Mesenchymal stem cell (in vitro differentiated cells and primary cell): ENCODE measurements around the gene BST2.

ENCODE experiments used
- DNase-seq: peaks from one replicate; pipeline ENCODE4 v3.0.0-alpha.2; 2013
- H2AFZ ChIP-seq: one replicate; pipeline ENCODE4 v1.6.1; 2013; ENCODE audit warnings: low read depth, mild to moderate bottlenecking, control low read depth, inconsistent platforms, low read length, moderate library complexity
- H2AK5ac ChIP-seq: 2 replicates; pipeline ENCODE4 v1.6.1; 2013; ENCODE audit warnings: low read length, moderate library complexity, mild to moderate bottlenecking, inconsistent platforms; ENCODE audit not compliant: severe bottlenecking
- H2BK120ac ChIP-seq: one replicate; pipeline ENCODE4 v1.6.1; 2013; ENCODE audit warnings: low read depth, mild to moderate bottlenecking, inconsistent platforms, low read length, moderate library complexity
- H2BK12ac ChIP-seq, 2 experiments: one replicate each; pipeline ENCODE4 v1.6.1; 2013; ENCODE audit warnings: inconsistent platforms in 2 of 2, low read length in 2 of 2, mild to moderate bottlenecking in 2 of 2, moderate library complexity in 2 of 2, control low read depth in 1 of 2
- H2BK15ac ChIP-seq: one replicate; pipeline ENCODE4 v1.6.1; 2013; ENCODE audit warnings: mild to moderate bottlenecking, low read depth, inconsistent platforms; ENCODE audit not compliant: poor library complexity, severe bottlenecking
- H2BK5ac ChIP-seq: 2 replicates; pipeline ENCODE4 v1.6.1; 2013; ENCODE audit warnings: low read depth, mild to moderate bottlenecking, low read length, control low read depth, inconsistent platforms; ENCODE audit not compliant: poor library complexity, severe bottlenecking
- H3K14ac ChIP-seq, 2 experiments: one replicate each; pipeline ENCODE4 v1.6.1; 2013; ENCODE audit warnings: inconsistent platforms in 2 of 2, low read length in 2 of 2, control low read depth in 1 of 2, mild to moderate bottlenecking in 1 of 2, moderate library complexity in 1 of 2
- H3K18ac ChIP-seq, 2 experiments: one replicate each; pipeline ENCODE4 v1.6.1; 2013; ENCODE audit warnings: inconsistent platforms in 2 of 2, low read length in 2 of 2, control low read depth in 1 of 2, low read depth in 1 of 2, mild to moderate bottlenecking in 1 of 2
- H3K23ac ChIP-seq, 2 experiments: one replicate each; pipeline ENCODE4 v1.6.1; 2013; ENCODE audit warnings: inconsistent platforms in 2 of 2, low read length in 2 of 2, mild to moderate bottlenecking in 2 of 2, moderate library complexity in 2 of 2, control low read depth in 1 of 2
- H3K27ac ChIP-seq: 2 replicates; pipeline ENCODE4 v1.5.1; 2013; ENCODE audit warnings: mild to moderate bottlenecking, moderate library complexity, low read length, control low read depth, inconsistent platforms; ENCODE audit not compliant: poor library complexity, severe bottlenecking
- H3K27me3 ChIP-seq, 2 experiments: 2 replicates each; pipeline versions ENCODE4 v1.6.1 to v1.7.0; 2013; ENCODE audit warnings: low read length in 2 of 2, mild to moderate bottlenecking in 2 of 2, moderate library complexity in 2 of 2, control low read depth in 1 of 2, inconsistent platforms in 1 of 2; ENCODE audit not compliant: control insufficient read depth in 1 of 2, insufficient read depth in 1 of 2
- H3K36me3 ChIP-seq, 2 experiments: 2 replicates each; pipeline versions ENCODE4 v1.6.1 to v1.7.0; 2013; ENCODE audit warnings: low read length in 2 of 2, control low read depth in 1 of 2, inconsistent platforms in 1 of 2, low read depth in 1 of 2, mild to moderate bottlenecking in 1 of 2; ENCODE audit not compliant: insufficient read depth in 2 of 2, control insufficient read depth in 1 of 2
- H3K4ac ChIP-seq, 2 experiments: one replicate each; pipeline ENCODE4 v1.6.1; 2013; ENCODE audit warnings: inconsistent platforms in 2 of 2, low read length in 2 of 2, mild to moderate bottlenecking in 2 of 2, moderate library complexity in 2 of 2, control low read depth in 1 of 2, low read depth in 1 of 2
- H3K4me1 ChIP-seq: 2 replicates; pipeline ENCODE4 v1.6.1; 2013; ENCODE audit warnings: low read depth, low read length, control low read depth; ENCODE audit not compliant: control insufficient read depth, insufficient read depth
- H3K4me2 ChIP-seq: 2 replicates; pipeline ENCODE4 v1.6.1; 2013; ENCODE audit warnings: low read length, mild to moderate bottlenecking, inconsistent platforms; ENCODE audit not compliant: poor library complexity, severe bottlenecking
- H3K4me3 ChIP-seq, 2 experiments: 2 replicates each; pipeline versions ENCODE4 v1.5.1 to v1.7.0; 2013; ENCODE audit warnings: low read length in 2 of 2, mild to moderate bottlenecking in 2 of 2, control low read depth in 1 of 2, low read depth in 1 of 2; ENCODE audit not compliant: insufficient read depth in 1 of 2
- H3K79me1 ChIP-seq: replicated peaks from 2 replicates; pipeline ENCODE4 v1.6.1; 2013; ENCODE audit warnings: mild to moderate bottlenecking, control low read depth, low read length, inconsistent platforms; ENCODE audit not compliant: poor library complexity, severe bottlenecking
- H3K9ac ChIP-seq: 2 replicates; pipeline ENCODE4 v1.7.0; 2013; ENCODE audit warnings: mild to moderate bottlenecking, low read length, moderate library complexity
- H3K9me3 ChIP-seq: 2 replicates; pipeline ENCODE4 v1.7.0; 2013; ENCODE audit warnings: mild to moderate bottlenecking, low read length; ENCODE audit not compliant: control insufficient read depth
- H4K8ac ChIP-seq: one replicate; pipeline ENCODE4 v1.6.1; 2013; ENCODE audit warnings: inconsistent platforms, mild to moderate bottlenecking, low read length, moderate library complexity
- H4K91ac ChIP-seq: one replicate; pipeline ENCODE4 v1.6.1; 2013; ENCODE audit warnings: mild to moderate bottlenecking, low read length, inconsistent platforms
- whole genome bisulfite sequencing: methylation state at CpG from one replicate; pipeline ENCODE4 v1.1.7; 2013; ENCODE audit warnings: mixed read lengths; 5-methylcytosine and 5-hydroxymethylcytosine counted together

The BST2 gene

GRCh38 chr19:17450264-17451075 is 45.0 kb upstream of the BST2 start:
- WGBS, result 61% methylated on average over 8 of the region's 8 CpGs
- Histone ChIP-seq H3K4me3 (no peak overlapping the region), H3K9ac (no peak overlapping the region), H3K27ac (no peak overlapping the region), H2AK5ac (no peak overlapping the region), H2BK120ac (no peak overlapping the region), H2AFZ (no peak overlapping the region), H2BK5ac (no peak overlapping the region), H3K4me1 (peaks cover 13% of the 10 kb centered on the region), H3K36me3 (no peaks in the 10 kb centered on the region), H3K23ac (no peak overlapping the region), H3K18ac (no peak overlapping the region), H3K4ac (no peak overlapping the region), H3K9me3 (no peaks in the 10 kb centered on the region), H2BK12ac (no peak overlapping the region), H3K14ac (no peak overlapping the region), H3K4me2 (no peak overlapping the region), H2BK15ac (no peak overlapping the region), H3K79me1 (no peaks in the 10 kb centered on the region), H4K8ac (no peak overlapping the region), H3K27me3 (peaks cover 44 to 45% of the 10 kb centered on the region in 2 experiments), H4K91ac (no peak overlapping the region)
- DNase-seq, result no peak

- H3K36me3 ChIP-seq, result no peaks in the 10 kb centered on the region
- 4% methylated on average over 67 of the region's 81 CpGs for WGBS
- H3K4me1 ChIP-seq, result peaks cover 11% of the 10 kb centered on the region
- no peak within 1 kb of the TSS for H2BK12ac ChIP-seq
- H3K27me3 ChIP-seq, result peaks cover 30% of the 10 kb centered on the region in 2 experiments
- peak within 1 kb of the TSS in 1 of 2 experiments; percentile 26 for H3K4ac ChIP-seq
- H2AFZ ChIP-seq, result peak within 1 kb of the TSS; percentile 96
- no peaks in the 10 kb centered on the region for H3K9me3 ChIP-seq
- H2AK5ac ChIP-seq, result no peak within 1 kb of the TSS
- no peak within 1 kb of the TSS for H3K27ac ChIP-seq
- H3K9ac ChIP-seq, result no peak within 1 kb of the TSS
- no peaks in the 10 kb centered on the region for H3K79me1 ChIP-seq
- no peak within 1 kb of the TSS for H3K18ac ChIP-seq
- peak within 1 kb of the TSS in 1 of 2 experiments; percentile 31 for H3K14ac ChIP-seq
- H3K4me3 ChIP-seq, result peak within 1 kb of the TSS; percentile 46 to 47
- H4K91ac ChIP-seq, result no peak within 1 kb of the TSS
- no peak within 1 kb of the TSS for H2BK5ac ChIP-seq
- peak within 1 kb of the TSS in 1 of 2 experiments; percentile 53 for H3K23ac ChIP-seq
- H3K4me2 ChIP-seq, result peak within 1 kb of the TSS; percentile 90
- peak within 1 kb of the TSS; percentile 61 for H4K8ac ChIP-seq
- H2BK120ac ChIP-seq, result no peak within 1 kb of the TSS
- peak; percentile 44 for DNase-seq
- H2BK15ac ChIP-seq, result peak within 1 kb of the TSS; percentile 85
Observed at GRCh38 chr19:17448131-17448967, 42.9 kb upstream of the BST2 start, which contains the start of gene TMEM221. Gene TMEM221 (minus strand): TSS chr19:17448668. CDS start chr19:17448462, 206 bp downstream.

GRCh38 chr19:17447704-17448130 is 42.3 kb upstream of the BST2 start:
- peaks cover 9% of the 10 kb centered on the region for H3K4me1 ChIP-seq
- 28% methylated on average over 5 of the region's 5 CpGs for WGBS
- H3K14ac ChIP-seq, result peak overlapping the region in 1 of 2 experiments; percentile 31
- H3K4me3 ChIP-seq, result peak overlapping the region in 1 of 2 experiments; percentile 46
- H4K91ac ChIP-seq, result no peak overlapping the region
- no peak overlapping the region for H3K27ac ChIP-seq
- H2AK5ac ChIP-seq, result no peak overlapping the region
- H4K8ac ChIP-seq, result peak overlapping the region; percentile 61
- DNase-seq, result no peak
- no peak overlapping the region for H2BK15ac ChIP-seq
- H3K79me1 ChIP-seq, result no peaks in the 10 kb centered on the region
- H3K9ac ChIP-seq, result no peak overlapping the region
- no peak overlapping the region for H2BK120ac ChIP-seq
- no peak overlapping the region for H2BK12ac ChIP-seq
- H3K4ac ChIP-seq, result no peak overlapping the region
- peaks cover 30% of the 10 kb centered on the region in 2 experiments for H3K27me3 ChIP-seq
- H3K36me3 ChIP-seq, result no peaks in the 10 kb centered on the region
- H2AFZ ChIP-seq, result no peak overlapping the region
- no peak overlapping the region for H3K18ac ChIP-seq
- peak overlapping the region in 1 of 2 experiments; percentile 53 for H3K23ac ChIP-seq
- H3K4me2 ChIP-seq, result peak overlapping the region; percentile 90
- H2BK5ac ChIP-seq, result no peak overlapping the region
- H3K9me3 ChIP-seq, result no peaks in the 10 kb centered on the region
